ENCODE data around the gene APOA1. TPM values are rescaled to one million over a fixed set of nuclear protein-coding genes. Genes with fewer than 3 reads are reported as not detected.
"Not testable (repeated sequence)": the region's sequence is repeated elsewhere in the genome, so short reads cannot be mapped to it uniquely, and the experiment has no call there.

Gene APOA1
- total RNA-seq, 1 experiment from 2014 or later, result not detected

GRCh38 chr11:116834535-116835041 is 2.8 kb downstream of the APOA1 start:
- not testable (repeated sequence) for DNase-seq (ENCODE audit: low read depth)

GRCh38 chr11:116833816-116834534 is 3.4 kb downstream of the APOA1 start:
- DNase-seq (ENCODE audit: low read depth), result no peak

- no peak for DNase-seq (ENCODE audit: low read depth)
Measured at GRCh38 chr11:116833491-116833815, 4.0 kb downstream of the APOA1 start.

GRCh38 chr11:116832350-116833290 is 4.8 kb downstream of the APOA1 start:
- DNase-seq (ENCODE audit: low read depth), result no peak

- no peak for DNase-seq (ENCODE audit: low read depth)
Measured at GRCh38 chr11:116831790-116832349, 5.6 kb downstream of the APOA1 start.

GRCh38 chr11:116830184-116830912 is 7.1 kb downstream of the APOA1 start:
- DNase-seq (ENCODE audit: low read depth), result no peak

- DNase-seq (ENCODE audit: low read depth), result no peak
Measured at GRCh38 chr11:116829525-116830183, 7.8 kb downstream of the APOA1 start, which contains the start of gene APOC3. Gene APOC3 (plus strand): TSS chr11:116829907. CDS start chr11:116830583, 676 bp downstream.

GRCh38 chr11:116828632-116829524 is 8.5 kb downstream of the APOA1 start:
- DNase-seq (ENCODE audit: low read depth), result no peak

GRCh38 chr11:116827461-116827860 is 10.0 kb downstream of the APOA1 start:
- no peak for DNase-seq (ENCODE audit: low read depth)

- no peak for DNase-seq (ENCODE audit: low read depth)
Measured at GRCh38 chr11:116826751-116827431, 10.5 kb downstream of the APOA1 start.

GRCh38 chr11:116825854-116826750 is 11.3 kb downstream of the APOA1 start:
- no peak for DNase-seq (ENCODE audit: low read depth)

GRCh38 chr11:116825434-116825833 is 12.0 kb downstream of the APOA1 start:
- no peak for DNase-seq (ENCODE audit: low read depth)

- DNase-seq (ENCODE audit: low read depth), result no peak
Measured at GRCh38 chr11:116823031-116823843, 14.2 kb downstream of the APOA1 start, which contains the start of gene APOA4. Gene APOA4 (minus strand): TSS chr11:116823304. CDS start chr11:116823191, 113 bp downstream.

- no peak for DNase-seq (ENCODE audit: low read depth)
Measured at GRCh38 chr11:116822575-116822974, 14.8 kb downstream of the APOA1 start.

GRCh38 chr11:116821050-116821918 is 16.1 kb downstream of the APOA1 start:
- no peak for DNase-seq (ENCODE audit: low read depth)

GRCh38 chr11:116819049-116819448 is 18.4 kb downstream of the APOA1 start:
- no peak for DNase-seq (ENCODE audit: low read depth)

Data from LHCN-M2 (cell line).